ENCODE data around the gene BGN. TPM values are rescaled to one million over a fixed set of nuclear protein-coding genes. Genes with fewer than 3 reads are reported as not detected.

BGN gene
- total RNA-seq, 1 experiment from 2014 or later: not detected

GRCh38 chrX:153457136-153457825, 37.5 kb upstream of the BGN start:
- no peak for DNase-seq (ENCODE audit: low read depth, low spot score)
- in situ Hi-C loops (cut with HindIII; ENCODE audit: low pct_unique_long_range_greater_than_20kb, low sequenced_read_pairs): no loop called here

- no peak for DNase-seq (ENCODE audit: low read depth, low spot score)
- in situ Hi-C loops (cut with HindIII; ENCODE audit: low pct_unique_long_range_greater_than_20kb, low sequenced_read_pairs): no loop called here
Observed at GRCh38 chrX:153457827-153458466, 36.8 kb upstream of the BGN start.

GRCh38 chrX:153458476-153458875, 36.3 kb upstream of the BGN start:
- in situ Hi-C loops (cut with HindIII; ENCODE audit: low pct_unique_long_range_greater_than_20kb, low sequenced_read_pairs): no loop called here
- no peak for DNase-seq (ENCODE audit: low read depth, low spot score)

- in situ Hi-C loops (cut with HindIII; ENCODE audit: low pct_unique_long_range_greater_than_20kb, low sequenced_read_pairs): no loop called here
- DNase-seq (ENCODE audit: low read depth, low spot score): no peak
Observed at GRCh38 chrX:153459986-153460385, 34.8 kb upstream of the BGN start.

- peak; percentile 64 for DNase-seq (ENCODE audit: low read depth, low spot score)
- in situ Hi-C loops (cut with HindIII; ENCODE audit: low pct_unique_long_range_greater_than_20kb, low sequenced_read_pairs): no loop called here
Observed at GRCh38 chrX:153460826-153461225, 34.0 kb upstream of the BGN start.

- DNase-seq (ENCODE audit: low read depth, low spot score): no peak
- in situ Hi-C loops (cut with HindIII; ENCODE audit: low pct_unique_long_range_greater_than_20kb, low sequenced_read_pairs): no loop called here
Observed at GRCh38 chrX:153462291-153462690, 32.5 kb upstream of the BGN start.

- in situ Hi-C loops (cut with HindIII; ENCODE audit: low pct_unique_long_range_greater_than_20kb, low sequenced_read_pairs): no loop called here
- no peak for DNase-seq (ENCODE audit: low read depth, low spot score)
Observed at GRCh38 chrX:153463031-153463430, 31.7 kb upstream of the BGN start.

GRCh38 chrX:153463556-153463955, 31.2 kb upstream of the BGN start:
- in situ Hi-C loops (cut with HindIII; ENCODE audit: low pct_unique_long_range_greater_than_20kb, low sequenced_read_pairs): no loop called here
- DNase-seq (ENCODE audit: low read depth, low spot score): no peak

GRCh38 chrX:153464116-153464515, 30.7 kb upstream of the BGN start:
- in situ Hi-C loops (cut with HindIII; ENCODE audit: low pct_unique_long_range_greater_than_20kb, low sequenced_read_pairs): no loop called here
- no peak for DNase-seq (ENCODE audit: low read depth, low spot score)

GRCh38 chrX:153465691-153466380, 28.9 kb upstream of the BGN start:
- DNase-seq (ENCODE audit: low read depth, low spot score): no peak
- in situ Hi-C loops (cut with HindIII; ENCODE audit: low pct_unique_long_range_greater_than_20kb, low sequenced_read_pairs): no loop called here

- no peak for DNase-seq (ENCODE audit: low read depth, low spot score)
- in situ Hi-C loops (cut with HindIII; ENCODE audit: low pct_unique_long_range_greater_than_20kb, low sequenced_read_pairs): no loop called here
Observed at GRCh38 chrX:153468008-153468580, 26.7 kb upstream of the BGN start.

- peak; percentile 22 for DNase-seq (ENCODE audit: low read depth, low spot score)
- in situ Hi-C loops (cut with HindIII; ENCODE audit: low pct_unique_long_range_greater_than_20kb, low sequenced_read_pairs): no loop called here
Observed at GRCh38 chrX:153469811-153470410, 24.9 kb upstream of the BGN start.

- DNase-seq (ENCODE audit: low read depth, low spot score): peak; percentile 88
- in situ Hi-C loops (cut with HindIII; ENCODE audit: low pct_unique_long_range_greater_than_20kb, low sequenced_read_pairs): no loop called here
Observed at GRCh38 chrX:153470411-153471363, 24.1 kb upstream of the BGN start, which contains the start of gene HAUS7. HAUS7 (minus strand) TSS chrX:153470576; CDS start chrX:153470557, 19 bp downstream.

- DNase-seq (ENCODE audit: low read depth, low spot score): no peak
- in situ Hi-C loops (cut with HindIII; ENCODE audit: low pct_unique_long_range_greater_than_20kb, low sequenced_read_pairs): no loop called here
Observed at GRCh38 chrX:153471663-153472280, 23.0 kb upstream of the BGN start.

GRCh38 chrX:153473126-153473525, 21.7 kb upstream of the BGN start:
- DNase-seq (ENCODE audit: low read depth, low spot score): no peak
- in situ Hi-C loops (cut with HindIII; ENCODE audit: low pct_unique_long_range_greater_than_20kb, low sequenced_read_pairs): no loop called here

- in situ Hi-C loops (cut with HindIII; ENCODE audit: low pct_unique_long_range_greater_than_20kb, low sequenced_read_pairs): no loop called here
- no peak for DNase-seq (ENCODE audit: low read depth, low spot score)
Observed at GRCh38 chrX:153474266-153474665, 20.5 kb upstream of the BGN start.

- DNase-seq (ENCODE audit: low read depth, low spot score): no peak
- in situ Hi-C loops (cut with HindIII; ENCODE audit: low pct_unique_long_range_greater_than_20kb, low sequenced_read_pairs): no loop called here
Observed at GRCh38 chrX:153474718-153475117, 20.1 kb upstream of the BGN start.
